IMR-90 (cell line): ENCODE data around the gene MAP2K5.

Source experiments
- BHLHE40 ChIP-seq: fragments of 150-350 bp; IDR thresholded peaks from 2 replicates; pipeline ENCODE4 v1.6.1; 2016; ENCODE audit warnings: mild to moderate bottlenecking, low read depth, low read length
- CEBPB ChIP-seq: IDR thresholded peaks from 2 replicates; pipeline ENCODE4 v1.6.1; 2012; ENCODE audit warnings: low read depth, low read length, improper control_type of control experiment
- CHD1 ChIP-seq: IDR thresholded peaks from 2 replicates; pipeline ENCODE4 v1.6.1; 2012; ENCODE audit warnings: low read depth, low read length, improper control_type of control experiment
- CTCF ChIP-seq: conservative IDR thresholded peaks from 2 replicates; pipeline ENCODE4 v1.5.1; 2012; ENCODE audit warnings: mild to moderate bottlenecking, low read depth, low read length, improper control_type of control experiment
- FOS ChIP-seq: fragments of 150-350 bp; IDR thresholded peaks from 2 replicates; pipeline ENCODE4 v1.6.1; 2016; ENCODE audit warnings: low read depth, low read length
- MAZ ChIP-seq: IDR thresholded peaks from 2 replicates; pipeline ENCODE4 v1.6.1; 2012; ENCODE audit warnings: low read depth, mild to moderate bottlenecking, low read length, improper control_type of control experiment, moderate library complexity, borderline replicate concordance
- MXI1 ChIP-seq: IDR thresholded peaks from 2 replicates; pipeline ENCODE4 v1.6.1; 2012; ENCODE audit warnings: low read depth, mild to moderate bottlenecking, low read length, moderate library complexity, borderline replicate concordance
- NFE2L2 ChIP-seq: fragments of 150-350 bp; IDR thresholded peaks from 2 replicates; pipeline ENCODE4 v1.6.1; 2016; ENCODE audit warnings: low read depth, mild to moderate bottlenecking, low read length
- POLR2A ChIP-seq: IDR thresholded peaks from 2 replicates; pipeline ENCODE4 v1.6.1; 2012; ENCODE audit warnings: mild to moderate bottlenecking, low read depth, low read length
- RAD21 ChIP-seq: IDR thresholded peaks from 2 replicates; pipeline ENCODE4 v1.6.1; 2012; ENCODE audit warnings: low read length, improper control_type of control experiment
- SMC3 ChIP-seq: fragments of 150-350 bp; IDR thresholded peaks from 2 replicates; pipeline ENCODE4 v1.6.1; 2016; ENCODE audit warnings: low read depth, mild to moderate bottlenecking, antibody characterized with exemption, low read length, moderate library complexity
- TF ChIP-seq, protein P1 (sequence below): fragments of 150-350 bp; IDR thresholded peaks from 2 replicates; pipeline ENCODE4 v1.6.1; 2017; ENCODE audit warnings: mild to moderate bottlenecking, antibody characterized with exemption, low read length, low read depth

- TF ChIP-seq RAD21: no peak
- no peak for TF ChIP-seq CEBPB
- TF ChIP-seq CTCF: no peak
- TF ChIP-seq POLR2A: no peak
- no peak for TF ChIP-seq MXI1
- no peak for TF ChIP-seq CHD1
- no peak for TF ChIP-seq MAZ
- TF ChIP-seq, protein P1, sequence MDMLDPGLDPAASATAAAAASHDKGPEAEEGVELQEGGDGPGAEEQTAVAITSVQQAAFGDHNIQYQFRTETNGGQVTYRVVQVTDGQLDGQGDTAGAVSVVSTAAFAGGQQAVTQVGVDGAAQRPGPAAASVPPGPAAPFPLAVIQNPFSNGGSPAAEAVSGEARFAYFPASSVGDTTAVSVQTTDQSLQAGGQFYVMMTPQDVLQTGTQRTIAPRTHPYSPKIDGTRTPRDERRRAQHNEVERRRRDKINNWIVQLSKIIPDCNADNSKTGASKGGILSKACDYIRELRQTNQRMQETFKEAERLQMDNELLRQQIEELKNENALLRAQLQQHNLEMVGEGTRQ: no peak
- TF ChIP-seq SMC3: no peak
- TF ChIP-seq NFE2L2: no peak
- no peak for TF ChIP-seq FOS
- no peak for TF ChIP-seq BHLHE40
Measured at GRCh38 chr15:67803996-67804843, 261.7 kb downstream of the MAP2K5 start.
